Measurements from ENCODE around the gene USP35.
"Not testable (repeated sequence)": the region's sequence is repeated elsewhere in the genome, so short reads cannot be mapped to it uniquely, and the experiment has no call there.

The USP35 gene

GRCh38 chr11:78229106-78229505, 40.4 kb downstream of the USP35 start:
- TF ChIP-seq CTCF (IDR thresholded peaks at IDR 0.05; ENCODE audit: low read length, missing control alignments), result no peak
- no peak overlapping the region for H3K4me3 ChIP-seq (replicated peaks; ENCODE audit: low read depth, low read length)
- DNase-seq (ENCODE audit: low read depth), result no peak

DNA sequence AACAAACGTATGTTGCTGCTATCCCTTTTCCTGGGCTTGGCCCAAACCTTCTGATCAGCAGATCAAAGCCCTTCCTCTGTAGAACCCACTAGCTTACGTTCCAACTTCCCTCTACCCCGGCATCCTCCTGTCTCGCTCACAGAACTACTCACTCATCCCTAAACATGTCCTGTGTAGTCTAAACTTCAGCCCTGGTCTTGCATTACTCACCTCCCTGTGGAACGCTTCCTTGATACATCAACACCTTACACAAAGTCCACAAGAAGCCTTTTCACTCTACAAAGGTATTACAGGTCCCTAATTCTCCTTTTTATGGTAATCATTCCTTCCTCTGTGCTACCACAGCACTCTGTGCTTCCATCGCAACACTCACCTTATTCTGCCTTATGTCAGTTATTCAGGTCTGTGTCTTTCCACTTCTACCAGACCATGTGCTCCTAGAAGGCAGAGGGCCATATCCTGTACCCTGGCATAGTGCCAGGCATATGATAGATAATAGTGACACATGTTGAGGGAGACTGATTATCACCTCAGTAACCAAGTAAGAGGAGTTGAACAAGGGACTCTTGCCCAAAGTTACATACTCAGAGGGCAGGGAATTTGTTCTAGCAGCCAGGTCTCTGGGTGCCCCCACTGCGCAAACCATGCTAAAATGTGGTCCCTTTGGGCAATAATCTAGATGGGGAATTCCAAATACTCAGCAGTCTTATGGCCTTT, 41.6 kb downstream of the USP35 start:
- no peak for DNase-seq (ENCODE audit: low read depth)
- no peak overlapping the region for H3K4me3 ChIP-seq (replicated peaks; ENCODE audit: low read depth, low read length)
- no peak for TF ChIP-seq CTCF (IDR thresholded peaks at IDR 0.05; ENCODE audit: low read length, missing control alignments)

- peak; percentile 59 for DNase-seq (ENCODE audit: low read depth)
- H3K4me3 ChIP-seq (replicated peaks; ENCODE audit: low read depth, low read length), result no peak overlapping the region
- TF ChIP-seq CTCF (IDR thresholded peaks at IDR 0.05; ENCODE audit: low read length, missing control alignments), result no peak
These were observed 43.3 kb downstream of the USP35 start for GRCh38 chr11:78231962-78232501.

GRCh38 chr11:78233046-78233445, 44.3 kb downstream of the USP35 start:
- not testable (repeated sequence) for DNase-seq (ENCODE audit: low read depth); H3K4me3 ChIP-seq (replicated peaks; ENCODE audit: low read depth, low read length)

DNA sequence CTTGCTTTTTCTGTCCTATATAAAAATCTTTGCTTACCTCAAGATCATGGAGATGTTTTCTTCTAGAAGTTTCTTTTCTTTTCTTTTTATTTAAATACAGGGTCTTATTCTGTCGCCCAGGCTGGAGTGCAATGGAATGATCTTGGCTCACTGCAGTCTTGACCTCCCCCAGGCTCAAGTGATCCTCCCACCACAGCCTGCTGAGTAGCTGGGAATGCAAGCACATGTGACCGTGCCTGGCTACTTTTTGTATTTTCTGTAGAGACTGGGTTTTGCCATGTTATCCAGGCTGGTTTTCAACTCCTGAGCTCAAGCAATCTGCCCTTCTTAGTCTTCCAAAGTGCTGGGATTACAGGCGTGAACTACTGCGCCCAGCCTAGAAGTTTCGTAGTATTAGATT, 45.3 kb downstream of the USP35 start:
- H3K4me3 ChIP-seq (replicated peaks; ENCODE audit: low read depth, low read length), result no peak overlapping the region
- no peak for TF ChIP-seq CTCF (IDR thresholded peaks at IDR 0.05; ENCODE audit: low read length, missing control alignments)
- DNase-seq (ENCODE audit: low read depth), result no peak

DNA sequence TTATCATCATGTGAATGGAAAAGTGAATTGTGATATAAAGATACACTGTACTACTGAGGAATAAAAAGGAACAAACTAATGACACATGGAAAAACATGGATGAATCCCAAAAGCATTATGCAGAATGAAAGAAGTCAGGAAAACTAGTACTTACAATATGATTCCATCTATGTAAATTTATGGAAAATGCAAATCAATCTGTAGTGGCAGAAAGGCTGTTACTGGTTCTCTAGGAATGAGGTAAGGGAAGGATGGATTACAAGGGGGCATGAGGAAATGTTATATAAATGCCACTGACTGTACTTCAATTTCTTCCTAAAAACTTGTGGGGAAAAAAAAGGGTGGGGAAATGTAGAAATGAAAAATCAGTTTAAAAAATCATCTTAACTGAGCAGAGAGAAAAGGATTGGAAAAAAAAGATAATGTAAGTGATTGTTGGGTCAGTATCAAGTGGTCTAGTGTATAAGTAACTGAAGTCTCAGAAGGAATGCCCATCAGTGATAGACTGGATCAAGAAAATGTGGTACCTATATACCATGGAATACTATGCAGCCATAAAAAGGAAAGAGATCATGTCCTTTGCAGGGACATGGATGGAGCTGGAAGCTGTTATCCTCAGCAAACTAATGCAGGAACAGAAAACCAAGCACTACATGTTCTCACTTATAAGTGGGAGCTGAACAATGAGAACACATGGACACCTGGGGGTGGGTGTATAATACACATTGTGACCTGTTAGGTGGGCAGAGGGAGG, 48.8 kb downstream of the USP35 start:
- TF ChIP-seq CTCF (IDR thresholded peaks at IDR 0.05; ENCODE audit: low read length, missing control alignments), result no peak
- no peak overlapping the region for H3K4me3 ChIP-seq (replicated peaks; ENCODE audit: low read depth, low read length)
- no peak for DNase-seq (ENCODE audit: low read depth)

DNA sequence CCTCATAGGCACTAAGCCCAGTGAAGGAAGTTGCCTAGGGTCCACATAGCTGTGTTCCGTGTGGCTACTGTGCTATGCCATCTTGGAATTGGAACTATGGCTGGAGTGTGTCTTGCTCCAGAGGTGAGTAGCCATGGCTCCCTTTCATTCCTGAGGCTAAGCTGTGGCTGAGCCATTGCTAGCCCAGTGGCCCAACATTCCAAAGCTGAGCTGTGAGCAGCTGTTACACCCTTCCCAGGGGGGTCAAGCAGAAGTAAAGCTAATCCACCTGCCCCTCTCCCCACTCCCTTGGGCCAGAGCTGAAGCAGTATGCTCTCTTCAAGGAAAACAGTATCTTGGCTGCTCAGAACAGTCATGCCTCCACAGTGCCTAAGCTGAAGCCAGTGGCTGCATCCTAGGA, 51.1 kb downstream of the USP35 start:
- H3K4me3 ChIP-seq (replicated peaks; ENCODE audit: low read depth, low read length), result no peak overlapping the region
- DNase-seq (ENCODE audit: low read depth), result no peak
- no peak for TF ChIP-seq CTCF (IDR thresholded peaks at IDR 0.05; ENCODE audit: low read length, missing control alignments)

Data from fibroblast of pulmonary artery (primary cell).